GM12891 (cell line): Measurements from ENCODE around the gene RAB3A.

Experiments used
- PAX5 ChIP-seq: IDR thresholded peaks from 2 replicates; pipeline ENCODE4 v1.6.1; 2011; ENCODE audit warnings: low read length, moderate library complexity, mild to moderate bottlenecking; ENCODE audit not compliant: insufficient read depth, severe bottlenecking
- POLR2A ChIP-seq: IDR thresholded peaks from 2 replicates; pipeline ENCODE4 v1.6.1; 2011; ENCODE audit warnings: low read depth, low read length, control low read depth
- POLR2AphosphoS5 ChIP-seq: IDR thresholded peaks from 2 replicates; pipeline ENCODE4 v1.6.1; 2011; ENCODE audit warnings: low read depth, low read length, control low read depth
- POU2F2 ChIP-seq: IDR thresholded peaks from 2 replicates; pipeline ENCODE4 v1.6.1; 2011; ENCODE audit warnings: low read depth, mild to moderate bottlenecking, control low read depth, low read length, moderate library complexity
- SPI1 ChIP-seq: IDR thresholded peaks from 2 replicates; pipeline ENCODE4 v1.6.1; 2011; ENCODE audit warnings: low read depth, low read length, control low read depth
- TAF1 ChIP-seq: IDR thresholded peaks from 2 replicates; pipeline ENCODE4 v1.6.1; 2011; ENCODE audit warnings: low read depth, low read length, control low read depth

GRCh38 chr19:18170714-18171255 is 33.1 kb downstream of the RAB3A start:
- no peak for TF ChIP-seq POLR2A
- TF ChIP-seq SPI1 = no peak
- TF ChIP-seq TAF1 = no peak
- no peak for TF ChIP-seq POLR2AphosphoS5
- TF ChIP-seq PAX5 = no peak
- no peak for TF ChIP-seq POU2F2
